Measurements from ENCODE around the gene BST1.

- TF ChIP-seq FOXM1 (IDR thresholded peaks at IDR 0.05; ENCODE audit: borderline replicate concordance, low read depth) (no peak), MAX (IDR thresholded peaks at IDR 0.05) (no peak), TEAD4 (IDR thresholded peaks at IDR 0.05) (no peak), CEBPB (IDR thresholded peaks at IDR 0.05) (no peak), TAF1 (IDR thresholded peaks at IDR 0.05; ENCODE audit: low read depth) (no peak), ZBTB7A (IDR thresholded peaks at IDR 0.05; ENCODE audit: low read depth) (no peak), EGR1 (IDR thresholded peaks at IDR 0.05) (no peak), EP300 (IDR thresholded peaks at IDR 0.05; ENCODE audit: borderline replicate concordance) (no peak), USF1 (IDR thresholded peaks at IDR 0.05) (no peak), NFIC (IDR thresholded peaks at IDR 0.05) (no peak), RAD21 (IDR thresholded peaks at IDR 0.05; ENCODE audit: low read depth) (no peak), REST (IDR thresholded peaks at IDR 0.05; ENCODE audit: low read depth) (no peak), YY1 (IDR thresholded peaks at IDR 0.05; ENCODE audit: low read depth) (no peak), CREB1 (IDR thresholded peaks at IDR 0.05; ENCODE audit: low read depth) (no peak)
These were observed 52.7 kb downstream of the BST1 start for GRCh38 chr4:15755321-15756155.
